K562 (cell line): ENCODE data around the gene LDLRAD1. TPM values are rescaled to one million over a fixed set of nuclear protein-coding genes. Genes with fewer than 3 reads are reported as not detected.

Experiments
- ATAC-seq: fragments of 200-7000 bp; cut with Tn5 transposase; 3 replicates; pipeline ENCODE4 v1.9.1; 2020; ENCODE audit warnings: moderate library complexity
- BruUV-seq: library from RNA; stranded (reverse); fragments of 400-500 nt; replicated peaks from 2 replicates; lab custom pipeline; 2021; lab: Mats Ljungman, UMichigan
- CTCF ChIA-PET: fragments of 300-600 bp; formaldehyde crosslinking; extraction: SDS; loops from one replicate; lab custom pipeline; 2021; ENCODE audit warnings: low intra/inter-chr PET ratio; lab: Yijun Ruan, JAX
- POLR2A ChIA-PET: fragments of 300-600, 350-650 bp; sonication (Branson Sonifier 250); formaldehyde crosslinking; extraction: SDS; loops from one replicate; lab custom pipeline; 2021; ENCODE audit warnings: antibody characterized with exemption, inconsistent platforms; lab: Yijun Ruan, JAX
- DNase-seq, 4 experiments: peaks; one replicate each; pipeline versions ENCODE4 v3.0.0 to v3.0.0-alpha.2; 2011 to 2018; ENCODE audit warnings: low spot score in 3 of 4, mixed read lengths in 3 of 4; ENCODE audit errors: extremely low read depth in 1 of 4
- FAIRE-seq: peaks from 2 replicates; lab custom pipeline; 2011; peaks lifted over from hg19 to GRCh38; lab: Jason Lieb, UNC
- H2AFZ ChIP-seq: 2 replicates; pipeline ENCODE4 v1.6.0; 2011; ENCODE audit warnings: low read depth, low read length, control low read depth, inconsistent platforms
- H3K27ac ChIP-seq: fragments of 200-600 bp; 3 replicates; pipeline ENCODE4 v1.8.0; 2011; ENCODE audit warnings: low read depth, mild to moderate bottlenecking, control low read depth, inconsistent platforms, low read length, moderate library complexity, mixed read lengths; ENCODE audit errors: extremely low read depth
- H3K27me3 ChIP-seq, 2 experiments: fragments of 300-600 bp in 1 of 2; 2 replicates in 1 of 2; 3 replicates in 1 of 2; pipeline versions ENCODE4 v1.6.0 to v1.8.0; 2011; ENCODE audit warnings: inconsistent platforms in 2 of 2, low read length in 2 of 2, mild to moderate bottlenecking in 1 of 2, mixed read lengths in 1 of 2, moderate library complexity in 1 of 2; ENCODE audit not compliant: control insufficient read depth in 2 of 2, insufficient read depth in 2 of 2
- H3K36me3 ChIP-seq: fragments of 300-600 bp; 3 replicates; pipeline ENCODE4 v1.8.0; 2011; ENCODE audit warnings: mild to moderate bottlenecking, low read length, inconsistent platforms; ENCODE audit not compliant: control insufficient read depth, insufficient read depth
- H3K4me1 ChIP-seq, 2 experiments: fragments of 200-600 bp in 1 of 2; replicated peaks in 1 of 2; 2 replicates in 1 of 2; 3 replicates in 1 of 2; pipeline versions ENCODE4 v1.5.1 to v1.8.0; 2011; ENCODE audit warnings: inconsistent platforms in 2 of 2, low read length in 2 of 2, mild to moderate bottlenecking in 1 of 2, mixed read lengths in 1 of 2, moderate library complexity in 1 of 2; ENCODE audit not compliant: control insufficient read depth in 2 of 2, insufficient read depth in 2 of 2
- H3K4me2 ChIP-seq: 2 replicates; pipeline ENCODE4 v1.6.1; 2011; ENCODE audit warnings: low read length, control low read depth, inconsistent platforms, mixed read lengths; ENCODE audit not compliant: insufficient read depth
- H3K4me3 ChIP-seq: fragments of 200-600 bp; sonication (generic), shearing (Covaris generic); 2 replicates; pipeline ENCODE4 v1.5.1; 2016; ENCODE audit warnings: control low read depth, inconsistent platforms
- H3K79me2 ChIP-seq: fragments of 200-600 bp; 3 replicates; pipeline ENCODE4 v1.8.0; 2011; ENCODE audit warnings: low read length, inconsistent platforms; ENCODE audit not compliant: control insufficient read depth, insufficient read depth
- H3K9ac ChIP-seq, 2 experiments: 2 replicates each; pipeline versions ENCODE4 v1.6.0 to v1.6.1; 2011; ENCODE audit warnings: low read depth in 2 of 2, low read length in 2 of 2, control low read depth in 1 of 2, inconsistent platforms in 1 of 2, mild to moderate bottlenecking in 1 of 2, mixed read lengths in 1 of 2; ENCODE audit not compliant: insufficient read depth in 1 of 2
- H3K9me1 ChIP-seq: one replicate; pipeline ENCODE4 v1.6.0; 2011; ENCODE audit warnings: inconsistent platforms, mild to moderate bottlenecking, low read length, moderate library complexity; ENCODE audit not compliant: control insufficient read depth, insufficient read depth
- H3K9me3 ChIP-seq: replicated peaks from 2 replicates; pipeline ENCODE4 v1.5.1; 2011; ENCODE audit warnings: low read depth, low read length, inconsistent platforms; ENCODE audit not compliant: control insufficient read depth, insufficient read depth
- H4K20me1 ChIP-seq: replicated peaks from 2 replicates; pipeline ENCODE4 v1.6.1; 2011; ENCODE audit warnings: low read length, inconsistent platforms, mixed read lengths; ENCODE audit not compliant: control insufficient read depth, insufficient read depth
- ATF7 ChIP-seq: fragments of 450-650 bp; IDR thresholded peaks from 2 replicates; pipeline ENCODE4 v1.7.1; 2014; ENCODE audit warnings: mild to moderate bottlenecking, moderate library complexity
- BHLHE40 ChIP-seq: IDR thresholded peaks from 2 replicates; pipeline ENCODE4 v1.6.1; 2011; ENCODE audit warnings: low read length, improper control_type of control experiment
- DMBX1 ChIP-seq: fragments of 250-450 bp; sonication (Bioruptor Pico); IDR thresholded peaks from 2 replicates; pipeline ENCODE4 v1.8.0; 2022; ENCODE audit warnings: inconsistent platforms, mild to moderate bottlenecking, moderate library complexity, borderline replicate concordance
- FOXA3 ChIP-seq, 2 experiments: fragments of 450-650 bp in 1 of 2; sonication (generic) in 1 of 2; formaldehyde crosslinking; IDR thresholded peaks in 1 of 2; conservative IDR thresholded peaks in 1 of 2; 2 replicates each; pipeline versions ENCODE4 v1.4.0 to v1.8.0; 2020 to 2022; ENCODE audit warnings: mild to moderate bottlenecking in 2 of 2, missing genetic modification reagents in 1 of 2
- GABPB2 ChIP-seq: fragments of 250-450 bp; sonication (Bioruptor Pico); conservative IDR thresholded peaks from 2 replicates; pipeline ENCODE4 v1.5.1; 2021; ENCODE audit warnings: mild to moderate bottlenecking
- HMG20B ChIP-seq: fragments of 250-450 bp; sonication (Bioruptor Pico); IDR thresholded peaks from 2 replicates; pipeline ENCODE4 v1.5.0; 2021; ENCODE audit warnings: mild to moderate bottlenecking
- ILK ChIP-seq: fragments of 450-650 bp; IDR thresholded peaks from 2 replicates; pipeline ENCODE4 v1.6.1; 2016; ENCODE audit warnings: missing genetic modification characterization, low read depth, mild to moderate bottlenecking, missing compliant biosample characterization, moderate library complexity, borderline replicate concordance
- NCOA6 ChIP-seq: fragments of 450-650 bp; IDR thresholded peaks from 2 replicates; pipeline ENCODE4 v1.6.1; 2017; ENCODE audit warnings: mild to moderate bottlenecking
- SUPT5H ChIP-seq: fragments of 450-650 bp; IDR thresholded peaks from 2 replicates; pipeline ENCODE4 v1.6.1; 2016
- TBL1XR1 ChIP-seq, 2 experiments: IDR thresholded peaks; 2 replicates each; pipeline ENCODE4 v1.6.1; 2012; ENCODE audit warnings: improper control_type of control experiment in 2 of 2, low read length in 2 of 2, mild to moderate bottlenecking in 1 of 2
- ZNF707 ChIP-seq: fragments of 250-450 bp; sonication (Bioruptor Pico); conservative IDR thresholded peaks from 2 replicates; pipeline ENCODE4 v1.8.0; 2022; ENCODE audit warnings: inconsistent platforms, mild to moderate bottlenecking, moderate library complexity
- WGBS: fragments of 100-300 bp; shearing (Covaris generic); methylation state at CpG from one replicate; pipeline ENCODE4 v1.1.6; 2016; ENCODE audit warnings: low coverage, mixed read lengths; ENCODE audit not compliant: insufficient coverage; ENCODE audit errors: missing lambda C conversion rate; 5-methylcytosine and 5-hydroxymethylcytosine counted together
- in situ Hi-C: fragments of 300-500 bp; cut with MboI; formaldehyde crosslinking; loops from 4 replicates; pipeline ENCODE4 v1.15.0; 2018; ENCODE audit warnings: inconsistent platforms, mixed read lengths
- intact Hi-C: fragments of 100-400 bp; cut with micrococcal nuclease; formaldehyde crosslinking; loops from 2 replicates; pipeline ENCODE4 v1.14.2; 2022
- polyA plus RNA-seq, 8 experiments: library from polyadenylated mRNA; depleted of rRNA in 4 of 8; stranded (reverse) in 5 of 8; unstranded in 3 of 8; fragments of >200 nt; fragmentation: Nextera tagmentation in 2 of 8; fragmentation: Illumina TruSeq in 1 of 8; extraction: Ambion mirVana in 2 of 8; extraction: Trizol in 1 of 8; gene quantifications; 2 replicates each; pipeline versions ENCODE4 v1.2.1 to v1.2.3, GENCODE V29; 2011 to 2014; ENCODE audit warnings: inconsistent platforms in 1 of 8, missing spikeins in 1 of 8
- total RNA-seq, 7 experiments: library from RNA; depleted of rRNA in 6 of 7; stranded (reverse); fragments of >200 nt in 6 of 7; fragmentation: Illumina TruSeq in 2 of 7; extraction: Trizol in 2 of 7; gene quantifications; 2 replicates each; pipeline versions ENCODE4 v1.2.1 to v1.2.3, GENCODE V29; 2011 to 2021; ENCODE audit warnings: low replicate concordance in 1 of 7
- TF ChIP-seq, protein P1 (sequence below), 2 experiments: IDR thresholded peaks in 1 of 2; conservative IDR thresholded peaks in 1 of 2; 2 replicates each; pipeline ENCODE4 v1.6.1; 2016; ENCODE audit warnings: low read depth in 2 of 2, mild to moderate bottlenecking in 1 of 2, missing compliant biosample characterization in 1 of 2, missing genetic modification characterization in 1 of 2, moderate library complexity in 1 of 2
- TF ChIP-seq, protein P2 (sequence below): fragments of 250-450 bp; sonication (Bioruptor Pico); IDR thresholded peaks from 2 replicates; pipeline ENCODE4 v1.4.0; 2020

Gene LDLRAD1
- total and polyA plus RNA-seq, 9 of the 15 experiments (the other 6 are each of a cell fraction or from before 2014, with no cell fraction given) = not detected

DNA sequence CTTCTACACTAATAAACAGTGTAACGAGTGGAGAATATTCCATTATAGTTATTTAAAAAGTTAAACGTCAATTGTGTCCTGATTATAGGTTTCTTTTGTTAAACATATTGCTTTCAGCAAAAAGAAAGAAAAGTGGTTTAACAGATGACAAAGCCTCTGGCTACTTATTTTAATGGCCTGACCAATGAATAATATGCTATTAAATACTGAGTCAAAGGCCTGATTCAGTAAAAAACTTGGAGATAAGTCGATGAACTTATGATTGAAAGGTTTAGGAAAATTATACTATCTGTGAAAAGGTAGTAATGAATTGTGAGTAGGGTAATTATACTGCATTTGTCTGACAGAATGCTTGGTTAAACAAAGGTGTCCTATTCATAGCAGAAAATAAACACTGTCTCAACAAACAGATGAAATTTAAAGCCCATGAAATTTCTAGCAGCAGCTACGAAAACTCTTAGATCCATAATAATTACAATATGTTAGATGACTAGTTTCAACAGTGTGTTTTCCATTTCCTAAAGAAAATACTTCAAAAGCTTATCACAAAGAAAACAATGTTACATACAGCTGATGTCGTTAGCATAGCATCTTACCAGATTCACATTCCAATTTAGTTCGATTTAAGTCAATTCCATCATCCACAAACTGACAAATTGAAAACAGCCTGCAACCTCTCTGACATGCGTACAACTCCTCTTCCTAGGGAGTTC lies 28.8 kb upstream of the LDLRAD1 start:
- H3K9me3 ChIP-seq = no peaks in the 10 kb centered on the region
- 62% methylated on average over 7 of the region's 7 CpGs for WGBS
- ChIA-PET POLR2A (interaction anchor here (1.0 kb wide), 1 partner anchor 14 kb away, joined by 4 read pairs; no protein-coding TSS in a partner anchor), CTCF (no interaction called here)
- no peaks in the 10 kb centered on the region for H3K9me1 ChIP-seq
- no peaks in the 10 kb centered on the region for H3K27me3 ChIP-seq
- no peak overlapping the region for H3K4me2 ChIP-seq
- peaks cover 4 to 8% of the 10 kb centered on the region in 2 experiments; a peak in 4 of 5 replicates for H3K4me1 ChIP-seq
- ATAC-seq = no peak
- DNase-seq = no peak
- no peaks in the 10 kb centered on the region for H4K20me1 ChIP-seq
- H3K9ac ChIP-seq = no peak overlapping the region
- H3K36me3 ChIP-seq = peaks cover 36% of the 10 kb centered on the region
- in situ Hi-C loops (no loop called here), intact Hi-C loops (no loop called here)
- no peak overlapping the region for H2AFZ ChIP-seq
- H3K4me3 ChIP-seq = no peak overlapping the region
- peaks cover 57% of the 10 kb centered on the region for H3K79me2 ChIP-seq
- no peak overlapping the region for H3K27ac ChIP-seq
- FAIRE-seq = no peak
- no TSS peak for BruUV-seq
- TF ChIP-seq, protein P1, sequence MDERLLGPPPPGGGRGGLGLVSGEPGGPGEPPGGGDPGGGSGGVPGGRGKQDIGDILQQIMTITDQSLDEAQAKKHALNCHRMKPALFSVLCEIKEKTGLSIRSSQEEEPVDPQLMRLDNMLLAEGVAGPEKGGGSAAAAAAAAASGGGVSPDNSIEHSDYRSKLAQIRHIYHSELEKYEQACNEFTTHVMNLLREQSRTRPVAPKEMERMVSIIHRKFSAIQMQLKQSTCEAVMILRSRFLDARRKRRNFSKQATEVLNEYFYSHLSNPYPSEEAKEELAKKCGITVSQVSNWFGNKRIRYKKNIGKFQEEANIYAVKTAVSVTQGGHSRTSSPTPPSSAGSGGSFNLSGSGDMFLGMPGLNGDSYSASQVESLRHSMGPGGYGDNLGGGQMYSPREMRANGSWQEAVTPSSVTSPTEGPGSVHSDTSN (CRISPR knock-in tag; IDR thresholded peaks at IDR 0.05; ENCODE audit: low read depth) = no peak
- TF ChIP-seq, protein P1 (tag; conservative IDR thresholded peaks at IDR 0.05; ENCODE audit: low read depth) = no peak
- TF ChIP-seq, protein P2, sequence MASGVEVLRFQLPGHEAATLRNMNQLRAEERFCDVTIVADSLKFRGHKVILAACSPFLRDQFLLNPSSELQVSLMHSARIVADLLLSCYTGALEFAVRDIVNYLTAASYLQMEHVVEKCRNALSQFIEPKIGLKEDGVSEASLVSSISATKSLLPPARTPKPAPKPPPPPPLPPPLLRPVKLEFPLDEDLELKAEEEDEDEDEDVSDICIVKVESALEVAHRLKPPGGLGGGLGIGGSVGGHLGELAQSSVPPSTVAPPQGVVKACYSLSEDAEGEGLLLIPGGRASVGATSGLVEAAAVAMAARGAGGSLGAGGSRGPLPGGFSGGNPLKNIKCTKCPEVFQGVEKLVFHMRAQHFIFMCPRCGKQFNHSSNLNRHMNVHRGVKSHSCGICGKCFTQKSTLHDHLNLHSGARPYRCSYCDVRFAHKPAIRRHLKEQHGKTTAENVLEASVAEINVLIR (CRISPR knock-in tag) = no peak
- TF ChIP-seq HMG20B (CRISPR knock-in tag) = no peak
- no peak for TF ChIP-seq NCOA6
- TF ChIP-seq DMBX1 (CRISPR knock-in tag) = no peak
- TF ChIP-seq GABPB2 (CRISPR knock-in tag) = no peak
- no peak for TF ChIP-seq SUPT5H
- TF ChIP-seq ZNF707 (CRISPR knock-in tag) = no peak
- TF ChIP-seq ILK (tag) = no peak
- no peak for TF ChIP-seq FOXA3 (CRISPR knock-in tag; conservative IDR thresholded peaks at IDR 0.05 in 1 of 2, IDR thresholded peaks at IDR 0.05 in 1 of 2)
- no peak for TF ChIP-seq ATF7
- TF ChIP-seq TBL1XR1 (IDR thresholded peaks at IDR 0.05; ENCODE audit: low read length in 2 of 2) = no peak
- no peak for TF ChIP-seq BHLHE40
- TF ChIP-seq, all 486 proteins: peak for 0
